Activated B cell treated with CpG ODN at 0.5 μM for 24 hours (primary cell): ENCODE results near the gene CLCF1. TPM values are rescaled to one million over a fixed set of nuclear protein-coding genes. Genes with fewer than 3 reads are reported as not detected.

Experiments used
- ATAC-seq: fragments of 200-7000 bp; cut with Tn5 transposase; one replicate; pipeline ENCODE4 v1.10.0; 2021; ENCODE audit warnings: low read depth, mild to moderate bottlenecking, moderate library complexity
- CTCF ChIA-PET: fragments of 350-600 bp; sonication (Branson Sonifier 250); formaldehyde crosslinking; loops from one replicate; lab custom pipeline; 2021; ENCODE audit warnings: antibody characterized with exemption; lab: Charles Lee
- POLR2A ChIA-PET: fragments of 350-600 bp; sonication (Branson Sonifier 250); formaldehyde crosslinking; loops from one replicate; lab custom pipeline; 2021; ENCODE audit warnings: antibody characterized with exemption; lab: Charles Lee
- DNase-seq: peaks from one replicate; pipeline ENCODE4 v3.0.0; 2022
- H3K27ac Mint-ChIP-seq: one replicate; pipeline ENCODE4 v1.8.0; 2020; ENCODE audit warnings: mixed read lengths
- H3K27me3 Mint-ChIP-seq: one replicate; pipeline ENCODE4 v1.8.0; 2021; ENCODE audit warnings: mixed read lengths
- H3K36me3 Mint-ChIP-seq: one replicate; pipeline ENCODE4 v1.8.0; 2021; ENCODE audit warnings: low read depth, mixed read lengths
- H3K4me1 Mint-ChIP-seq: one replicate; pipeline ENCODE4 v1.8.0; 2021; ENCODE audit warnings: mixed read lengths
- H3K4me3 Mint-ChIP-seq: one replicate; pipeline ENCODE4 v1.8.0; 2020; ENCODE audit warnings: mild to moderate bottlenecking, mixed read lengths
- H3K9me3 Mint-ChIP-seq: one replicate; pipeline ENCODE4 v1.8.0; 2020; ENCODE audit warnings: mixed read lengths
- intact Hi-C: fragments of 100-400 bp; cut with micrococcal nuclease; formaldehyde crosslinking; loops from one replicate; pipeline ENCODE4 v1.15.1; 2024
- total RNA-seq: library from RNA; stranded (reverse); gene quantifications from 2 replicates; pipeline ENCODE4 v1.2.3, GENCODE V29; 2022
- TF ChIP-seq, protein P1 (sequence below): fragments of 200-600 bp; IDR thresholded peaks from one replicate; pipeline ENCODE4 v1.8.0; 2022; ENCODE audit warnings: antibody characterized with exemption, mild to moderate bottlenecking

Gene CLCF1
- total RNA-seq, 1 donor from 2014 or later, result 30.7 TPM

GRCh38 chr11:67397986-67398660 lies 24.7 kb upstream of the CLCF1 start:
- DNase-seq (no peak), ATAC-seq (no peak)
- Mint-ChIP-seq H3K27ac (no peak overlapping the region), H3K27me3 (no peaks in the 10 kb centered on the region), H3K9me3 (no peaks in the 10 kb centered on the region), H3K4me3 (no peak overlapping the region), H3K36me3 (peaks cover 46% of the 10 kb centered on the region), H3K4me1 (peaks cover 53% of the 10 kb centered on the region)
- POLR2A ChIA-PET, result interaction anchor here (1.0 to 17.5 kb wide), 5 partner anchors 14 to 130 kb away, joined by 3 to 693 read pairs (median 5); partner anchors contain the start of genes POLD4, PTPRCAP and RPS6KB2
- TF ChIP-seq, protein P1, sequence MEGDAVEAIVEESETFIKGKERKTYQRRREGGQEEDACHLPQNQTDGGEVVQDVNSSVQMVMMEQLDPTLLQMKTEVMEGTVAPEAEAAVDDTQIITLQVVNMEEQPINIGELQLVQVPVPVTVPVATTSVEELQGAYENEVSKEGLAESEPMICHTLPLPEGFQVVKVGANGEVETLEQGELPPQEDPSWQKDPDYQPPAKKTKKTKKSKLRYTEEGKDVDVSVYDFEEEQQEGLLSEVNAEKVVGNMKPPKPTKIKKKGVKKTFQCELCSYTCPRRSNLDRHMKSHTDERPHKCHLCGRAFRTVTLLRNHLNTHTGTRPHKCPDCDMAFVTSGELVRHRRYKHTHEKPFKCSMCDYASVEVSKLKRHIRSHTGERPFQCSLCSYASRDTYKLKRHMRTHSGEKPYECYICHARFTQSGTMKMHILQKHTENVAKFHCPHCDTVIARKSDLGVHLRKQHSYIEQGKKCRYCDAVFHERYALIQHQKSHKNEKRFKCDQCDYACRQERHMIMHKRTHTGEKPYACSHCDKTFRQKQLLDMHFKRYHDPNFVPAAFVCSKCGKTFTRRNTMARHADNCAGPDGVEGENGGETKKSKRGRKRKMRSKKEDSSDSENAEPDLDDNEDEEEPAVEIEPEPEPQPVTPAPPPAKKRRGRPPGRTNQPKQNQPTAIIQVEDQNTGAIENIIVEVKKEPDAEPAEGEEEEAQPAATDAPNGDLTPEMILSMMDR, result no peak
- intact Hi-C loops, result no loop called here
- CTCF ChIA-PET, result no interaction called here

DNA sequence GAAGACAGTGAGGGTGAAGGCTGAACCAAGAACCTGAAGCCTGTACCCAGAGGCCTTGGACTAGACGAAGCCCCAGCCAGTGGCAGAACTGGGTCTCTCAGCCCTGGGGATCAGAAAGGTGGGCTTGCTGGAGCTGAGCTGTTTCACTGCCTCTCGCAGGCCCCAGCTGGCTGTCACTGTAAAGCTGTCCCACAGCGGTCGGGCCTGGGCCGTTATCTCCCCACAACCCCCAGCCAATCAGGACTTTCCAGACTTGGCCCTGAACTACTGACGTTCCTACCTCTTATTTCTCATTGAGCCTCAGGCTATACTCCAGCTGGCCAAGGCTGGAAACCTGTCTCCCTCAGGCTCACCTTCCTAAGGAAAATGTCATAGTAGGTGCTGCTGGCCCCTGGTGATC lies 24.1 kb upstream of the CLCF1 start:
- POLR2A ChIA-PET, result interaction anchor here (0.8 to 17.5 kb wide), 6 partner anchors 14 to 129 kb away, joined by 3 to 693 read pairs (median 4); partner anchors contain the start of genes POLD4, PTPRCAP and RPS6KB2
- Mint-ChIP-seq H3K9me3 (no peaks in the 10 kb centered on the region), H3K27ac (no peak overlapping the region), H3K4me1 (peaks cover 54% of the 10 kb centered on the region), H3K27me3 (no peaks in the 10 kb centered on the region), H3K36me3 (peaks cover 46% of the 10 kb centered on the region), H3K4me3 (no peak overlapping the region)
- CTCF ChIA-PET, result no interaction called here
- DNase-seq (no peak), ATAC-seq (no peak)
- TF ChIP-seq, protein P1, result no peak
- intact Hi-C loops, result no loop called here

DNA sequence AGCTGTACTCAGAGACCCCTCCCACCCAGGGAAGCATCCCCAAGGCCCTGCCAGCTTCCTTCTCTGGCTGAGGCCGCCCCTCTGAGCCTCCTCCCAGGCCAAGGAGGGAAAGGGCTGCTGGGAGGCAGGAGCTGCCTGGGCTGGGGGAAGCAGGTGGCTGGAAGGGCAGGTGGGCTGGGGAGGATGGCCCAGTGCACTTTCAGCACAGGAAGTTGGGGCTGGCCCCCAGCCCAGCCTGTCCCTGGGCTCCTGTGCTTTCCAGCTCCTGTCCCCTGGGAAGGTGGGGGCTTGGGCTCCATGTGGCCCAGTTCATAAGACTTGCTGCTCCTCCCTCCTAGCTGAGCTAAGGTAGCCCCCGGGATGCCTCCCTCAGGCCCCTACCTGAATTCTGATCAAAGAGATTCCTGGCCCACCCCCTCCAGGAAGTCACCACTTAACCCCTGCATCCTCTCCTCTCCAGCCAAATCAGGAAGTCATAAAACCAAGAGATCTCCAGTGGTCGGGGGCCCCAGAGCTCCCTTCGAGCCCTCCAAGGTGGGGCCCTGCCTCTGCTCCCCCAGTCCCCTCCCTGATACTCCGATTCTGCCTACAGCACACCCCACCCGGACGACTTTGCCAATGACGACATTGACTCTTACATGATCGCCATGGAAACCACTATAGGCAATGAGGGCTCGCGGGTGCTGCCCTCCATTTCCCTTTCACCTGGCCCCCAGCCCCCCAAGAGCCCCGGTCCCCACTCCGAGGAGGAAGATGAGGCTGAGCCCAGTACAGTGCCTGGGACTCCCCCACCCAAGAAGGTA lies 23.4 kb upstream of the CLCF1 start:
- Mint-ChIP-seq H3K4me1 (peaks cover 52% of the 10 kb centered on the region), H3K27me3 (no peaks in the 10 kb centered on the region), H3K36me3 (peaks cover 48% of the 10 kb centered on the region), H3K27ac (peak overlapping the region; percentile 77), H3K4me3 (no peak overlapping the region), H3K9me3 (no peaks in the 10 kb centered on the region)
- TF ChIP-seq, protein P1, result no peak
- ChIA-PET POLR2A (interaction anchor here (0.6 to 17.5 kb wide), 8 partner anchors 15 to 109 kb away, joined by 3 to 693 read pairs (median 5); partner anchors contain the start of genes PITPNM1, POLD4, PTPRCAP and RPS6KB2), CTCF (interaction anchor here (1.7 kb wide), 1 partner anchor 15 kb away, joined by 4 read pairs; no protein-coding TSS in a partner anchor)
- ATAC-seq (no peak), DNase-seq (no peak)
- intact Hi-C loops, result no loop called here

- peaks cover 57% of the 10 kb centered on the region for H3K4me1 Mint-ChIP-seq
- no peaks in the 10 kb centered on the region for H3K27me3 Mint-ChIP-seq
- no peak for ATAC-seq
- no peak overlapping the region for H3K27ac Mint-ChIP-seq
- DNase-seq, result no peak
- TF ChIP-seq, protein P1, result no peak
- H3K36me3 Mint-ChIP-seq, result peaks cover 48% of the 10 kb centered on the region
- intact Hi-C loops, result no loop called here
- no peaks in the 10 kb centered on the region for H3K9me3 Mint-ChIP-seq
- ChIA-PET POLR2A (interaction anchor here (0.6 to 17.5 kb wide), 6 partner anchors 22 to 109 kb away, joined by 3 to 693 read pairs (median 4); partner anchors contain the start of genes PITPNM1, POLD4, PTPRCAP and RPS6KB2), CTCF (interaction anchor here (1.7 kb wide), 1 partner anchor 14 kb away, joined by 4 read pairs; no protein-coding TSS in a partner anchor)
- H3K4me3 Mint-ChIP-seq, result no peak overlapping the region
These were observed 22.8 kb upstream of the CLCF1 start for GRCh38 chr11:67396259-67396581.
